Adrenal gland (tissue), 12 donors: Measurements from ENCODE around the gene PLCG2. TPM values are rescaled to one million over a fixed set of nuclear protein-coding genes. Genes with fewer than 3 reads are reported as not detected.

Source experiments
- DNase-seq, 7 donors: peaks; one replicate each; pipeline ENCODE4 v3.0.0-alpha.2; 2019 to 2020
- H3K27ac ChIP-seq, 5 donors: fragments of 200-600 bp; sonication (generic) in 4 of 5; 1 replicate in 3 of 5; 2 replicates in 2 of 5; pipeline versions ENCODE4 v1.5.1 to v1.8.0; 2016 to 2020; ENCODE audit warnings: mild to moderate bottlenecking in 1 of 5
- H3K27me3 ChIP-seq: fragments of 200-600 bp; 2 replicates; pipeline ENCODE4 v1.8.0; 2021
- H3K36me3 ChIP-seq, 2 donors: fragments of 200-600 bp; replicated peaks in 1 of 2; 1 replicate in 1 of 2; 2 replicates in 1 of 2; pipeline versions ENCODE4 v1.5.1 to v1.8.0; 2018 to 2022
- H3K4me1 ChIP-seq, 2 donors: fragments of 200-600 bp; replicated peaks in 1 of 2; 1 replicate in 1 of 2; 2 replicates in 1 of 2; pipeline versions ENCODE4 v1.5.1 to v1.8.0; 2018 to 2021
- H3K4me3 ChIP-seq, 4 donors: fragments of 200-600 bp; sonication (generic) in 3 of 4; one replicate each; pipeline ENCODE4 v1.5.1; 2016 to 2018
- H3K9me3 ChIP-seq, 3 donors: fragments of 200-600 bp; sonication (generic) in 1 of 3; replicated peaks in 1 of 3; 1 replicate in 2 of 3; 2 replicates in 1 of 3; pipeline versions ENCODE4 v1.5.1 to v1.8.0; 2016 to 2021
- POLR2A ChIP-seq, 2 donors: fragments of 450-650 bp; IDR thresholded peaks; one replicate each; pipeline ENCODE4 v1.6.1; 2017; ENCODE audit warnings: antibody characterized with exemption in 2 of 2, mild to moderate bottlenecking in 2 of 2, moderate library complexity in 1 of 2
- WGBS, 4 donors: extraction: QIAGEN DNeasy Blood & Tissue Kit in 2 of 4; methylation state at CpG; one replicate each; pipeline versions ENCODE4 v1.1.5 to v1.1.7; 2013 to 2017; 5-methylcytosine and 5-hydroxymethylcytosine counted together
- intact Hi-C, 2 donors: fragments of 100-400 bp; cut with DNase I; formaldehyde crosslinking; loops; one replicate each; pipeline versions ENCODE4 v1.14.1 to v1.15.0; 2022 to 2023
- polyA plus RNA-seq, 3 donors: library from polyadenylated mRNA; stranded (reverse); fragments of 200-250 nt in 2 of 3; fragments of 350-450 nt in 1 of 3; fragmentation: Illumina TruSeq in 1 of 3; extraction: RNeasy Lipid Tissue Mini Kit (QIAGEN cat#74804) in 1 of 3; gene quantifications; one replicate each; pipeline ENCODE4 v1.2.3, GENCODE V29; 2013 to 2014
- total RNA-seq, 9 donors: library from RNA; depleted of rRNA in 4 of 9; stranded (reverse); fragments of >200 nt in 4 of 9; fragments of 120-200 nt in 1 of 9; fragmentation: NEBNext Ultra II Directional in 1 of 9; extraction: Animal tissue kit (Norgen Biotek cat#: 25700) in 1 of 9; gene quantifications; one replicate each; pipeline versions ENCODE4 v1.1.0 to v1.2.4, GENCODE V29; 2013 to 2023
- TF ChIP-seq, protein P1 (sequence below), 6 experiments: fragments of 450-650 bp in 4 of 6; fragments of 200-600 bp in 2 of 6; sonication (generic) in 1 of 6; IDR thresholded peaks; 1 replicate in 5 of 6; 2 replicates in 1 of 6; pipeline versions ENCODE4 v1.5.1 to v1.8.0; 2016 to 2021; ENCODE audit warnings: antibody characterized with exemption in 6 of 6, mild to moderate bottlenecking in 2 of 6, moderate library complexity in 1 of 6
- donor health status: healthy with polysubstance abuse.
- donor health status: Bipolar disorder and iron deficiency.
- donor health status: DM: yes; HTN: yes; CAD: no.
- donor health status: DM: no; HTN: no; CAD: no.
- donor health status: DM: no; HTN: no; CAD: no.
- donor health status: DM: yes; HTN: yes; CAD: no.

PLCG2 gene
- total and polyA plus RNA-seq, 12 donors, result 4.8 to 47.6 (median 10.9) TPM

- whole genome bisulfite sequencing, 4 donors, result 60 to 68% (median 66%) methylated on average over 6 to 13 of the region's 13 CpGs
- no peak for TF ChIP-seq POLR2A (IDR thresholded peaks at IDR 0.05)
- TF ChIP-seq, protein P1, sequence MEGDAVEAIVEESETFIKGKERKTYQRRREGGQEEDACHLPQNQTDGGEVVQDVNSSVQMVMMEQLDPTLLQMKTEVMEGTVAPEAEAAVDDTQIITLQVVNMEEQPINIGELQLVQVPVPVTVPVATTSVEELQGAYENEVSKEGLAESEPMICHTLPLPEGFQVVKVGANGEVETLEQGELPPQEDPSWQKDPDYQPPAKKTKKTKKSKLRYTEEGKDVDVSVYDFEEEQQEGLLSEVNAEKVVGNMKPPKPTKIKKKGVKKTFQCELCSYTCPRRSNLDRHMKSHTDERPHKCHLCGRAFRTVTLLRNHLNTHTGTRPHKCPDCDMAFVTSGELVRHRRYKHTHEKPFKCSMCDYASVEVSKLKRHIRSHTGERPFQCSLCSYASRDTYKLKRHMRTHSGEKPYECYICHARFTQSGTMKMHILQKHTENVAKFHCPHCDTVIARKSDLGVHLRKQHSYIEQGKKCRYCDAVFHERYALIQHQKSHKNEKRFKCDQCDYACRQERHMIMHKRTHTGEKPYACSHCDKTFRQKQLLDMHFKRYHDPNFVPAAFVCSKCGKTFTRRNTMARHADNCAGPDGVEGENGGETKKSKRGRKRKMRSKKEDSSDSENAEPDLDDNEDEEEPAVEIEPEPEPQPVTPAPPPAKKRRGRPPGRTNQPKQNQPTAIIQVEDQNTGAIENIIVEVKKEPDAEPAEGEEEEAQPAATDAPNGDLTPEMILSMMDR (IDR thresholded peaks at IDR 0.05), result no peak
- Histone ChIP-seq H3K27ac (no peak overlapping the region), H3K4me1 (no peaks in the 10 kb centered on the region), H3K4me3 (no peak overlapping the region), H3K27me3 (no peaks in the 10 kb centered on the region), H3K36me3 (no peaks in the 10 kb centered on the region), H3K9me3 (no peaks in the 10 kb centered on the region)
- peak in 4 of 7 donors; percentile 19 to 39 (median 22) for DNase-seq
- intact Hi-C loops, result no loop called here
Measured at GRCh38 chr16:81937305-81938038, 158.4 kb downstream of the PLCG2 start.

GRCh38 chr16:81938326-81939163 lies 159.5 kb downstream of the PLCG2 start:
- intact Hi-C loops, result no loop called here
- Histone ChIP-seq H3K27me3 (no peaks in the 10 kb centered on the region), H3K4me1 (no peaks in the 10 kb centered on the region), H3K9me3 (no peaks in the 10 kb centered on the region), H3K4me3 (no peak overlapping the region), H3K27ac (no peak overlapping the region), H3K36me3 (no peaks in the 10 kb centered on the region)
- no peak for DNase-seq
- WGBS, 4 donors, result 79 to 87% (median 84%) methylated on average over 15 to 17 of the region's 17 CpGs
- TF ChIP-seq, protein P1 (IDR thresholded peaks at IDR 0.05), result no peak
- no peak for TF ChIP-seq POLR2A (IDR thresholded peaks at IDR 0.05)

DNA sequence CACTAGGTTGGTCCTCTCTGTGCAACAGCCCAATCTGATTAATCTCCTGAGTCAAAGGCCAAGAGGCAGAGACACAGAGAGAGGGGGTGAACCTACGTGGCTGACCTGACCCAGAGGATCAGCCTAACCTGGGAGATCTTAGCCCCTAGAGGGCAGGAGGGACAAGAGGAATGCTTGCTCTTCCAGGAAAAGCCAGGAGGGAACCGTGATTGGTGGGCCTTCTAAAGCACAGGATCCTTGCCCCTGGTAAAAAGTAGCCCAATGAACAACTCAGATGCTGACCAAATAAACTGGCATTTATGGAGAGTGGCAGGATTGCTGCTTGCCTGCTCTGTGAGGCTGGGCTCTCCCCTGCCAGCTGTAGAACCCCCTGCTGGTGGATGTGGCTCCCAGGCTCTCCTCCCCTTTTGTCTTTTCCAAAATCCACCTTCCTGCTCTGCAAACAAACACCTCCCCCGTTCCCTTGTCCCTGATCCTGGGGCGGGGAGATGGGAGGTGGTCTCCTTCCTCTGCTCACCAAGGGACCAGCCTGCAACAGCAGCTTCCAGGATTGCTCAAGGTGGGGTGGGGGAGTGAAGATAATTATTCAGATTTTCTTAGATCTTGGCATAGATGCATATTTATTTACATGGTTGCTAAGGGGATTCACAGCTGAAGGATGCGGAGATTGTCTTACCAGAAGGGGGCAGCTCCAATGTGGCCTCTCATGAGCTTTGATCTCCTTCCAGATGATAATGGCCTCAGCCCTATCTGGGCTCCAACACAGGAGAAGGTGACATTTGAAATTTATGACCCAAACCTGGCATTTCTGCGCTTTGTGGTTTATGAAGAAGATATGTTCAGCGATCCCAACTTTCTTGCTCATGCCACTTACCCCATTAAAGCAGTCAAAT lies 160.3 kb downstream of the PLCG2 start:
- no peak overlapping the region for H3K4me3 ChIP-seq
- H3K27ac ChIP-seq, result no peak overlapping the region
- H3K36me3 ChIP-seq, result no peaks in the 10 kb centered on the region
- 73 to 85% (median 75%) methylated on average over 6 to 7 of the region's 7 CpGs for WGBS, 4 donors
- H3K4me1 ChIP-seq, result no peaks in the 10 kb centered on the region
- no peak for DNase-seq
- H3K27me3 ChIP-seq, result no peaks in the 10 kb centered on the region
- TF ChIP-seq POLR2A (IDR thresholded peaks at IDR 0.05), result no peak
- TF ChIP-seq, protein P1 (IDR thresholded peaks at IDR 0.05), result no peak
- no peaks in the 10 kb centered on the region for H3K9me3 ChIP-seq
- intact Hi-C loops, result loop anchor here in 1 of 2 donors (5.0 kb wide), 1 partner anchor 288 kb away; no protein-coding TSS in a partner anchor
